CD4-positive, alpha-beta T cell treated with Interleukin-2 at 100 ng/mL for 4 hours (primary cell): ENCODE results near the gene NSMF.
"Not testable (repeated sequence)": the region's sequence is repeated elsewhere in the genome, so short reads cannot be mapped to it uniquely, and the experiment has no call there.

Experiments
- DNase-seq: peaks from one replicate; pipeline ENCODE4 v3.0.0-alpha.2; 2020; ENCODE audit warnings: low spot score

NSMF gene

DNA sequence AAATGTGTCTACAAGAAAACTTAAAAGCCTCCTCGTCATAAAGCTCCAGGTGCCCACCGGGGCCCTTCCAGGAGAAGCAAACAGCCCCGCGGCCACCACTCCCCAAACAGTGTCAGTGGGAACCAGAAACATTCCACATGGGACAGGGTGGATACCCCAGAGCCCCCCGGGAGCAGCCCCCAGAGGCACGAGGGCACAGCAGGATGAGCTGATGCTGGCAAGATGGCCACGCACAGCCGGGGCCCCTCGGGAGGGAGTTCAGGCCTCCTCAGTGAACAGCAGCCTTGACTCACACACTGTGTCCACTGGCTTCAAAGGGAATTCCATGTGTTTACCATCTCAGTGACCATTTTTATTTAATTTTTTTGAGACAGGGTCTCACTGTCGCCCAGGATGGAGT is 46.7 kb downstream of the NSMF start:
- no peak for DNase-seq

DNA sequence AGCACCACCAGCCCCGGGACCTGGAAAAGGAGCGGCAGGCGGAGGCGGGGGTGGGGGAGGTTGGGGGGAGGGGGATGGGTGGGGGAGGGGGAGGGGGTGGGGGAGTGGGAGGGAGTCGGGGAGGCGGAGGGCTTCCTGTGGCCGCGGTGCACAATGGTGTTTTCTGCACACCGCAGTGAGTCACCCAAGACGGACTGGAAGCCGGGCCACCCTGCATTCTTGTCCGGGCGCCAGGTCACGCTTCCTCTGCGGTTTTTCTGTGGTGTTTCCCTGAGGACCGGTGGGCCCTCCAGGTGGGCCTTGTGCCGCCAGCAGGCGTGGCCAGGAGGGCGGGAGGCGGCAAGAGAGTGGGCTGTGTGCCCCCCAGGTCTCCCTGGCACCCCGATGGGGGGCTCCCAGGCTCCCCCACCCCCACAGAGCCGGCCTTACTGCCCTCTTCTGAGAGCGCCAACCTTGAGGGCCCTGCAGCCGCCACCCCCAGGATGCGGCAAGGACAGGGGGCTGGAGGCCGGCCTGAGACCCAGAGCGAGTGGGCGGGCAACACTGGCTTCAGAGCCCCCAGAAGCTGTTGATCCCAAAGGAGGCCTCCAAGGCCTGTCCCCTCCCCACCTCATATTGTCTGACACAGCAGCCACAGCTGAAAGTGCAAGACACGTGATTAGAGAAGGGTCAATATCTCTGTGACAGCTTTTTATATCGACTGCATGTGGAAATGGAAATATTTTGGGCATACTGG is 47.3 kb downstream of the NSMF start:
- peak; percentile 51 for DNase-seq

DNA sequence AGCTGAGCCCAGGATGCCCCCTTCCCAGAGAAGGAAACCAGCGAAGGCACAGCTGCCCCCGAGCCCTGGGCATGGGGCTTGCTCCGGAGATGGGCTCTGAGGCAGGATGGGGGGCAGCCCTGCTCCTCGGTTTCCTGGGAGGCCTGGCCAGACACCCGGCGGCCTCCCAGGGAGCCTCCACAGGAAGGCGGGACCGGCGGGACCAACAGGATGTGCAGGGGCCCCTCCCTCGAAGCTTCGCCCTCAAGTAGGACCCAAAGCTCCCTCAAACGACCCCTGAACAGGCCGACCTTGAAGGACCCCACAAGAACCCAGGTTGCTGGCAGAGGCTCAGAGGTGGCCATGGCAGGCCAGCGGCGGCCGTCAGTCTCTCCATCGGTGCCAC is 47.9 kb downstream of the NSMF start:
- DNase-seq, result no peak

DNA sequence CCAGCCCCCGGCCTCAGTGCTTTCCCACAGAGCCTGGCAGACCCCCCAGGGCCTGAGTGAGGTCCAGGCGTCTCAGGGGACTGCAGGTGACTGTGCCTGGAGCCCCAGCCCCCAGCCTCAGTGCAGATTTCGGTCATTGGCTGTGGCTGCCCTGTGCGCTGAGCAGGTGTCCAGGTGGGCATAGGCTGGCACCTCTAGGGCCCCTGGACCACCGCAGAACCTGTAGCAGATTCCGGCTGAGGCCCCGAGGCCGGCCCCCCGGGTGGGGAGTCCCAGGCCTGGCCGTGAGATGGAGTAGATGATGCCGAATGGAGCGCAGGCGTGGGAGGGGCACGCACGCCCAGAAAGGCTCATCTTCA is 48.3 kb downstream of the NSMF start:
- DNase-seq, result no peak

- not testable (repeated sequence) for DNase-seq
Measured at GRCh38 chr9:137410236-137410890, 48.8 kb downstream of the NSMF start.

DNA sequence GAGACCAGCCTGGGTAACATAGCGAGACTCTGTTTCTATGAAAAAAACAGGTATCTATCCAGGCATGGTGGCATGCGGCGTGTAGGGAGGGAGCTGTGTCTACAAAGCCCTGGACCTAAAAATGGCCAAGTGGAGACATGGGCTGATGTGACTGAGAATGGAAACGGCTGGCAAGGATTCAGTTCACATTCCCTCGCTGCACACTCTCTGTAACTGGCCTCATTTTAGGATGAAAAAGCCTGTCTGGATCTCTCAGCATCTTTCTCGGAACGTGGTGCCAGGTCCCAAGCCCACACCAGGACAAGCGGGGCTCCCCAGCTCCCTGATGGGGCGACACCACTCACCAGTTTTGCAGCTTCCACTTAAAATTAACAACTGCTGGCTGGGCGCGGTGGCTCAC is 49.6 kb downstream of the NSMF start:
- no peak for DNase-seq

GRCh38 chr9:137408651-137409405 is 50.3 kb downstream of the NSMF start:
- no peak for DNase-seq

- DNase-seq, result no peak
Measured at GRCh38 chr9:137407590-137408300, 51.4 kb downstream of the NSMF start.

- DNase-seq, result peak; percentile 57
Measured at GRCh38 chr9:137406876-137407589, 52.1 kb downstream of the NSMF start.

- DNase-seq, result no peak
Measured at GRCh38 chr9:137406085-137406760, 52.9 kb downstream of the NSMF start.

DNA sequence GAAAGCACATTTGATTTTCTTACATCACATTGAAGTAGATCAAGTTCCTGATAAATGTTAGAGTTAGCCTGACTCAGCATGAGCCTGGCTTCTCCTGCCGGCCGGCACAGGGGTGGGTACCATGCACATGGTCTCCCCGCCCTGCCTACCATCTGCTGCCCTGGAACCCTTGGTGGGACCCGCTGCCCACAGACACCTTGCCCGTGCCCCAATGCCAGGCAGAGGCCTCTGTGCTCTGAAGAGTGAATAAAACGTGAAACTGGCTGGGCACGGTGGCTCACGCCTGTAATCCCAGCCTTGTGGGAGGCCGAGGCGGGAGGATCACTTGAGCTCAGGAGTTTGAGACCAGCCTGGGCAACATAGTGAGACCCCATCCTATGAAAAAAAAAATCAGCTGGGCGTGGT is 53.5 kb downstream of the NSMF start:
- DNase-seq, result no peak

DNA sequence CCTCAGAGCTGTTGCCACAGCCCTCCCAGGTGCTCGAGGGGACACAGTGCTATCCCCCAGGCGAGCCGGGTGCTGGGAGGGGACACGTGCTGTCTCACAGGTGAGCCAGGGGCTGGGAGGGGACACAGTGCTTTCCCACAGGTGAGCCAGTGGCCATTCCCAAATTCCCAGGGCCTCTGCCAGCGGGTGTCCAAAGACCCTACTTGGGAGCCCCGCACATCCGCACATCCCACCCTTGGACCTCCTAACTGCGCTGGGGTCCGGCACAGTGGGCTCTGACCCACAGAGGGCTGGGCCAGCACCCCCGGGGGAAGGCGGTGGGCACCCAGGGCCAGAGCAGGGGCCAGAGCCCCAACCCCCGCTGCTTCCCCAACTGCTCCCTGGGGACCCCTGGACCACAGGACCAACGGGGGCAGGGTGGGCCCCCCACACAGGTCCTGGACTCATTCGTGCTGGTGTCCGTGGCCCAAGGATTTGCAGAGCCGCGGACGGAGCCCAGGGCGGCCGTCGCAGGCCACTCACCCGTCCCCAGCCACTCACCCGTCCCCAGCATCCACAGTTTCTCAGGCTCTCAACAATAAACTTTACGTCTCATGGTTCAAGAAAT is 54.1 kb downstream of the NSMF start:
- no peak for DNase-seq

DNA sequence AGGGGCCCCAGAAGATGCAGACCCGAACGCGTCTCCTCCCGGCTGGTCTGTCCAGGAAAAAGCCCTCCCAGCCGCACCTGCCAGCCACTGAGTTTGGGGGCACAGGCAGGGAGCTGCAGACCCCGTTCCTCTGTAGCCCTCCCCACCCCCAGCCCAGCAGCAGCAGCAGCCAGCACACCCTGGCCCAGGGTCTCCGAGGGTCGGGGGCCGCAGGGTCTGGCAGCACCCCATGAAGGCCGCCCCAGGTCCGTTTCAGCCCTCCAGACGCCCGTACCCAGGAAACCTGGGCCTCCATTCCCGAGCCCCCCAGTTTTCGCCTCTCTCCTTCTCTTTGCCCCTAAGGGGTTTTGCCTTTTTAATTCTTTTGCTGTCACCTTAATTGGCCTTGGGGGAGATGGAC is 55.9 kb downstream of the NSMF start:
- DNase-seq, result no peak

DNA sequence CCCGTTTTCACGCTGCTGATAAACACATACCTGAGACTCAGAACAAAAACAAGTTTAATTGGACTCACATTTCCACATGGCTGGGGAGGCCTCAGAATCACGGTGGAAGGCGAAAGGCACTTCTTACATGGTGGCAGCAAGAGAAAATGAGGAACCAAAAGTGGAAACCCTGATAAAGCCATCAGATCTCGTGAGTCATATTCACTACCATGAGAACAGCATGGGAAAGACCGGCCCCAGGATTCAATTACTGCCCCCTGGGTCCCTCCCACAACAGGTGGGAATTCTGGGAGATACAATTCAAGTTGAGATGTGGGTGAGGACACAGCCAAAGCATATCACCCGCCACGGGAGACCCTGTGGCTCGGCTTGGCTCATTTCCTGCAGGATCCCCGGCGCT is 56.4 kb downstream of the NSMF start:
- no peak for DNase-seq

GRCh38 chr9:137398561-137399468 is 60.3 kb downstream of the NSMF start:
- DNase-seq, result no peak

DNA sequence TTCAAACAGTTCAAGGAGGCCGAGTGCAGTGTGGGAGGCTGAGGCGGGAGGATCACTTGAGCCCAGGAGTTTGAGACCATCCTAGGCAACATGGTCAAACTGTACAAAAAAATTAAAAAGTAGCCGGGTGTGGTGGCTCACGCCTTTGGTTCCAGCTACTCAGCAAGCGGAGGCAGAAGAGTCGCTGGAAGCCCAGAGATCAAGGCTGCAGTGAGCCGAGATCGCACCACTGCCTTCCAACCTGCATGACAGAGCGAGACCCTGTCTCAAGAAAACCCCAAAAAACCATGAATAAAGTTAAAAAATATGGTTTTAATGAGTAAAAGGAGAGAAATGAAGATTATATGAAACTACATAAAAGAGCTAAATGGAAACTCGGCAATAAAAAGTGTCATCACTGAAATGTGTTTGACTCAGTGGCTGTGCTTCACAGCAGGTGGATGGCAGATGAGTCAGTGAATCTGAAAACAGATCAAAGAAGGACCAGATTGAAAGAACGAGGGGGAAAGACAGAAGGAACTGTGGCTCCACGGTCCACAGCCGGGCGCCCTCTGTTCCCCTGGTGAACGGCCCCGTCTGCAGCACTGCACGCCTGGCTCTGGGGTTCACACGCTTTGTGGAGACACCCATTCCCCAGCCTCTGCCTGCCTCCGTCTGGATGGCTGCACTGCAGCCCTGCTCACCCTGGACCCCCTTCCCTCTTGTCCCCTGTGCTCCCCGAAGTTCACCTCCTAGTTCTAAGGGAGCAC is 61.3 kb downstream of the NSMF start:
- DNase-seq, result peak; percentile 4
